Hypothalamus (tissue), 51 donors: Measurements from ENCODE around the gene MCM6.

ENCODE experiments used
- DNase-seq, 51 donors: peaks; one replicate each; lab custom pipeline; 2025; lab: John Stamatoyannopoulos, UW

Gene MCM6

GRCh38 chr2:135870571-135870970, 5.7 kb downstream of the MCM6 start:
- no peak for DNase-seq

- DNase-seq, result no peak
These were observed 13.0 kb downstream of the MCM6 start for GRCh38 chr2:135863233-135863632.

- no peak for DNase-seq
These were observed 13.5 kb downstream of the MCM6 start for GRCh38 chr2:135862718-135863117.

DNA sequence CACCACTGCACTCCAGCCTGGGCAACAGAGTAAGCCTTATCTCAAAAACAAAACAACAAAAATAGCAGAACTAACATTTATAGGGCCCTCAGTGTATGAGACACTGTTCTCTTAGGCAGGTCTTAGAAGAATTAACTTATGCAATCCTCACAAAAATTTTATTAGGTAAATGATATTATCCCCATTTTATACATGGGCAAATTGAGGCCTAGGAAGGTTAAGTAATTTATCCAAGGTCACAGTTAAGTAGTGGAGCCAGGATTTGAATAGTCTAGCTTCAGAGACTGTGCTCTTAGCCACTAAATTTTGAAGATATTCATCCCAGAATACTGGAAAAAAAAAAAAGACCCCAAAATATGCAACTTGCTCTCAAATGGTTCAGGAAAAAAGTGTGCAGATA, 22.8 kb downstream of the MCM6 start:
- DNase-seq, result no peak

- no peak for DNase-seq
These were observed 24.4 kb downstream of the MCM6 start for GRCh38 chr2:135851858-135852257.

DNA sequence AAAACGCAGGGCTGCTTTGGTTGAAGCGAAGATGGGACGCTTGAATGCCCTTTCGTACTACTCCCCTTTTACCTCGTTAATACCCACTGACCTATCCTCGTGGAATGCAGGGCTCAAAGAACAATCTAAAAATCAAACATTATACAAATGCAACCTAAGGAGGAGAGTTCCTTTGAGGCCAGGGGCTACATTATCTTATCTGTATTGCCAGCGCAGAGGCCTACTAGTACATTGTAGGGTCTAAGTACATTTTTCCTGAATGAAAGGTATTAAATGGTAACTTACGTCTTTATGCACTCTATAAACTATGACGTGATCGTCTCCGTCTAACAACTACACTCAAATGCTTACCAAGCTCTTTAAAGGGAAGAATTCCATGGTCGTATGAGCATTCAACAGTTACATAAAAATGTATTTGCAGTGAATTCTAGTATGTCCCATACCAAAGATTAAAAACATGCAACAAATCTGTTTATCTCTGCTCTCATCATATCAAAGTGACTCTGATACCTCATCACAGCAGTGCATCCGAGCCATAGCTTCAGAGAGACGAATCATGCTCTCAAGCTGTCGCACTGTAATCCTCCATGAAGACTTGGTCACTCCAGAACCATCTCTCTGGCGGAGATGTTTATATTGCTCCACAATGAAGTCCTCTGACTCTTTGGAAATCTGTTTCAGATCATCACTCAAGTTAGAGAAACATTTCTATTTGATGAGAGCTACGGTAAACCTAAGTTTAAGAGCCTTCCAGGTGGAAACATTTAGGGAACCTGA, 25.2 kb downstream of the MCM6 start:
- DNase-seq, result no peak

DNA sequence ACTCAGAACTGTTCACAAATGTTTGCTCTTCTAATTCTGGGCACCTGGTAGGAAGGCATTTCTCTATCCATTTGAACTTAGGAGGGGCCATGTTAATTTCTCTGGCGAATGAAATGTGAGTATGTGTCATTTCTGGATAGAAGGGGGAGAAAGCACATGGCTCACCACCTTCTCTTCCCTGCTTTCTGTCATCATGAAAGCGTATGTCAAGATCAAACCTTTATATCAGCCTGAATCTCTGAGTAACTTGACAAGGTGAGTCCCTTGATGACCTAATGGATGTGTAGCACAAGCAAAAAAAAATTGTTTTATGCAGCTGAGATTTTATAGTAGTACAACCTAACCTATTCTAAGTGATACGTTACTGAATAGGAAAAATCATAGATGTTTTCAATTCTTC, 27.2 kb downstream of the MCM6 start:
- DNase-seq, result no peak

DNA sequence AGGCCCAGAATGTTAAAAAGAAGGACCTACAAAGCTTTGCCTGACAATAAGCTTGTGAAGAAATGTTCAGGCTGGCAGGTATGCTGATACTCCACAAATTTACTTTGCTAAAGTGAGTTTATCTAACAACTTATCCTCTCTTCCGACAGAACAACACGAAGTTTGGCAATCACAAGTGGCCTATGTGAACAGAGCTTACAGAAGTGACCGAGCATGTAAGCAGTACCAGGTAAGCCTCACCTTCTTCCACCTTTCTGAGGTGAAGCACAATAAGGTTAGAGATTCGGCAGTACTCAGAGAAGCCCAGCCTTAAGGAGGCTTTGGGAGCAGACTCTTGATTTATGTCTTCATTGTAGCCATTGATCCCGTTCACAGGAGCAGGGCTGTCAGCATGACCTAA, 30.2 kb downstream of the MCM6 start:
- no peak for DNase-seq

DNA sequence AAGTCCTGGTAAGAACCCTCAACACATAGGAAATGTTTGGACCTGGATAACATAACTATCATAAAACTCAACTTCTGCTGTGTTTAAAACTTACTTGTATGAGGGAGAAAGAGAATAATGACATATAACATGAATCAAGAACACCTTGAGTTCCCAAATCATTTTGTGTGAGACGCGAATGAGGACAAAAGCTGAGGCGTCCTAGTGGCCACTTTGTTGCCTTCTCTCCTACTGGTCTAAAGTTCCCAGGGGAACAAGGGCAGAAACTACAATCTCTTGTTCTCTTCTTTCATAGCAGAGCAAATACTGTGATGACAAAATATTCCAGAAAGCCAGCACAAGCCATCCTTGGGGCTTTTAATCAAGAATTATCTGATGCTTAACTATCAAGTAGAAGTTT, 31.0 kb downstream of the MCM6 start:
- DNase-seq, result no peak

DNA sequence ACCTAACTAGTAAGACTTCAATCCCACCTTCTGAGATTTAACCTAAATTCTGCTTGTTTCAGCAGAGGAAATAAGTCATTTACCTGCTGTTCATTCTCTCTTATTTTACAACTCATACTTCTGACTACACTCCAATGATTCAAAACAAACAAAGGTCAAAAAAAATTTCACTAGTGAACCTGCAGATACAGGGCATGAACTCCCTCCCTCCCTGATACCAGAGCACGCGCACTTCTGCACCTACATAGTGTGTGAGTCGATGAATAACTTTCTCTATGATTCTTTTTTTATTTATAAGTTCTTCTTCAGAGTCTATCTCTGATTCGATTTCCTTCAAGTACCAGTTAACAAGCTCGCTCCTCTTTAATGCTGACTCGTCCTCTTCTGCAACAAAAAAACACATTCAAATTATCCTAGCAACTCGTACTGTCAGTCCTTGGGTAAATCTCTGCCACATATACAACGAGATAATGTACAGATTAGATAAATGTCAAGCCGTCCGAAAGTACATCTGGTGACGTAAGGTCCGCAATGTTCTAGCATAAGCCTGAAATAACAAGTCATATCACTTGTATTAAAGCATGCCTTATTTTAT, 31.8 kb downstream of the MCM6 start:
- no peak for DNase-seq

GRCh38 chr2:135843671-135844070, 32.6 kb downstream of the MCM6 start:
- DNase-seq, result no peak

DNA sequence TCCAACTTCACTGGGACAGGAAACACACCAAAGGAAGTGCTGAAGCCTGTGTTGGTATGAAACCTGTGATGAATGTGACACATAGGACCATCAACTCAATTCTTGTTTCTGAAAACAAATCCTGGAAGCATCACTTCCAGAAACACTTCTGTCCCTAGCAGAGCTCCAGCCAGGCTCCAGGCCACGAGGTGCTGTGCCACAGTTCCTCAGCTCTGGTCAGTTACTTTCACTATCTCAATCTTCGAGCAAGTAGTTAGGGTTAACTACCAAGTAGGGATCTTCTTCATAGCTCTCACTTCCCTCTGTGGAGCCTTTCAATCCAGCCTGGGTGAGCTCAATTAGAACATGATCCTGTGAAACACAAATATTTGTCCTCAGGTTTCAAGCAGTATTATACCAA, 35.6 kb downstream of the MCM6 start:
- DNase-seq, result no peak

DNA sequence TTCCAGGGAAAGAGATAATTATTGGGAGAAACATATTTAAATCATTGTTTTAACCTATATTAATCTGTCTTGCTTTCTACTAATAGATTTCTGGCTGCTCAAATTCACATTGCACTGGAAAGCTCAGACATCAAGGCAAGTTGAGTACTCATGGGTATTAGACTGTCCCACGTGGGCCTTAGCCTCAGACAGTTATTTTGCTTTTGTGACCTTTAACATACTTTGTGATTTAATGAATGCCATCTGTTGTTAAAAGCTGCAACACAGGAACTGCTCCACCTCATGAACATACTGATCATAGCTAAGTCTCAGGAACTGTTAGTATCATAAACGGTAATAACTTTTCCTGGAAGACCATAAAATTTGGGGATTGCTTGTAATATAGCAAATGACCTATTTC, 36.5 kb downstream of the MCM6 start:
- no peak for DNase-seq

GRCh38 chr2:135838502-135838901, 37.7 kb downstream of the MCM6 start:
- no peak for DNase-seq

DNA sequence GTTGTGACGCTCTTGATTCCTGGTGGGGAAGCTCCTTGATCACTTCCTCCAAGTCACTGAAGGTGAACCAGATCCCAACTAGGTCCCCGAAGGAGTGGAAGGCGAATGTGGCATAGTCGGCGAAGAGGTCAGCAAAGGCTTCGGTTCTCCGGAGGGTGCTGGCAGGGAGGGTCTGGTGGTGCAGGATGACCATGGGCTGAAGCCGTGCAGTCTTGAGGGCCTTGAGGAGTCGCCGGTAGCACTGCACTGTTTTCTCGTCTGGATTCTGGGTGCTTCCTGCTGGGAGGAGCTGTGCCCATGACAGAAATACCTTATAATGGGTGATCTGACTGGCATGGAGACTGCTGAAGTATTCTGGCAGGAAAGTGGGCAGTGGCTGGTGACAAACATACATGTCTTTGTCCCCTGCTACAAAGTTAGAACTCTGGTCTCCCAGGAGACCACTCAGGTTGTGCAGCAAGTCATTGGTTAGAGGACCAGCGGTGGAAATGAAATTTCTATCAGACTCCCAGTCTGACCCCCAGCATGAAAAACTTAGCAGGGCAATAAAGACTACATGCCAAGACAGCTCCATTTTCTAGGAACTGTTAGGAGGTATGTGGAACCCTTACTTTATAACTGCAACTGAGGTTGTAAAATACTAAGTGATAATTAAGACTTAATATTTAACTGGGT, 39.5 kb downstream of the MCM6 start, which contains the start of gene LCT:
Gene LCT, minus strand, starts transcription at position 589 of the 675 bp plus-strand sequence. Its CDS starts 15 bp downstream, at position 574.
- no peak for DNase-seq

DNA sequence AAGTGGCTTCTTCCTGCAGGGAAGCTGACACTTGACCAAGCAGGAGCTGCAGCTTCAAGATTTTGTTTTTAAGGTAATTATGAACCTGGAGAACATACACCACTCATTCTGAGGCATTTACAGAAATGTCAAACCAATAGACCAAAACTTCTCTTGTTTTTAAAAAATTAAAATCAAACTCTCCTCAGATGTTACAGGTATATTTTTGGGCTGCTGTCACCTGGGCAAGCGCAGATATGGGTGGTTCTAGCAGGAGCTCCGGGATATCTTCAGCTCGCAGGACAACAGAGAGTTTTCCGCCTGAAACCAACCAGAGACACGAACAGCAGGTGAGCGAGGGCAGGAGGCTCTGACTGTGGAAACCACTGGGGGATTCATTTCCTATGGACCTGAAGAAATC, 43.4 kb downstream of the MCM6 start:
- DNase-seq, result no peak

DNA sequence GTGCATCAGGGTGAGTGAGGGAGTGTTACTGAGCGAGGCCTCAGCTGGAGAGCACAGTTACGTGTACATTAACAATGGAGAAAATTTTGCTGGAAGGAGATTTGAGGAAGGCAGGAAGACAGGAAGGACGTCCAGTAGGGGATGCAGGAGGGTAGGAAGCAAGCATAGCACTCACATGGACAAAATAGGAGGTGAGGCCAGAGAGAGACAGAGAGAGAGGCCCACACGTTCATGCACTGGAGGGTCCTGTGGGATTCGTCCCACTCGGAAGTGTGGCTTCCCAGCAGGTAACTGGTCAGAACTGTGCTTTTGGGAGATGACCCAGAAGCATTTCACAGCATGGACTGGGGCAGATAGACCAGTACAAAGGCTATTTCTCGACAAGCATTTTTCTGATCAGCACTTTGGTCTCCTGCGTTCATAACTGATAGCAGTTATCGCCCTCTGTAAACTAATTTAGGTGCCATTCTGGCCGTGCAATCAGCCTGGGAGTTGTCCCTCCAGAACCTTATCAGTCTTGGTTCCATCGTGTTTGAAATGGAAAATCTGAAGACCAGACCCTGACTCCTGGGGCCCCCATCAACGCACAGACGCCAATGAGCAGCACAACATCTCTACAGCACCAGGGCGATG, 44.9 kb downstream of the MCM6 start:
- no peak for DNase-seq

GRCh38 chr2:135829378-135830135, 46.7 kb downstream of the MCM6 start:
- DNase-seq, result no peak

DNA sequence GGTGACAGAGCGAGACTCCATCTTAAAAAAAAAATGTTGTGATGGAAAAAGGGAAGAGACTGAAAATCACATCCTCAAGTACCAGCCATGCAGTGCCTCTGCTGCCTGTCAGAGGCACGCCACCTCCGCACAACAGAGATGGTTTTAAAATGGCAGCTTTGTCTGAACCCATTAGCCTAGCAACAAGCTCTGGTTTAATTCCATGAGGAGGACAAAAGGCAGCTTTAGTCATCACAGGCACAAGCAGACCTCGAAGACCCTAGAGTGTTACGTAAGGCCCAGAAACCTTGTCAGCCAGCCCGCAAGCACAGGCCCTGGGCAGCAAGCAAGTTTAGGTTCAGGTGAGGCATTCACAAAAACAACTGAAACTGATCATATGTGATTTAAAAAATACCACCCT, 49.7 kb downstream of the MCM6 start:
- DNase-seq, result no peak

DNA sequence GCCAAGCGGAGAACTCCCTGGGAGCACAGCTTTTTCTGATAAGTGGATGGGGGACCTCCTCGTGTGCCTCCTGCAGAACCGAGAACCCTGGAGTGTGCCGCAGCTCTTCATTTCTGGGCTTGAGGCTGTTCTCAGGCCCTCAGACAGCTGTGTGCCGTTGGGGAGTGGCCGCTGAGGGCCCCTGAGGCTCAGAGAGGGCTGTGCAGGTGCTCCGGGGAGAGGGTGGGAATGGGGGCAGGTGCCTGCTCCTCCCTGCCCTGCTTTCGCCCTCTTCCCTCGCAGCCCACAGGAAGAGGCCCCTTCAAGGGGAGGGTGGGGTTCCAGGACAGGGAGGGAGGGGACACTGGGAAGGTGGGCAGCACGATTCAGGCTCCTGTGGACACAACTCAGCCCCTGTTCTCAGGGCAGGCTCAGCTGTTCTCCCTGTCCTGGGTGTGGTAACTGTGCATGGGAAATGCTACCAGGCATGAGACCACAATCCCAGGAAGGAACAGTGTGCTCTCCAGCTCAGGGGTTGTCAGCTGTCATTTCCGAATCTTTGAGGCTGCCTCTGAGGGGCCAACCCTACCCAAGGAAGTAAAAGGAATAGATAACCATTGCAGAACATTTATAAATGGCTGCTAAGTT, 50.6 kb downstream of the MCM6 start:
- no peak for DNase-seq
